Tibial nerve (tissue), 4 donors: ENCODE data around the gene ASXL1.

Experiments used
- CTCF ChIP-seq, 5 experiments: fragments of 200-600 bp in 3 of 5; fragments of 450-650 bp in 2 of 5; sonication (generic) in 3 of 5; IDR thresholded peaks; one replicate each; pipeline ENCODE4 v1.5.1; 2016 to 2019; ENCODE audit warnings: antibody characterized with exemption in 5 of 5, mild to moderate bottlenecking in 3 of 5, moderate library complexity in 2 of 5
- EP300 ChIP-seq, 2 donors: sonication (generic); formaldehyde crosslinking; IDR thresholded peaks; one replicate each; pipeline ENCODE4 v1.6.1; 2017; ENCODE audit warnings: antibody characterized with exemption in 2 of 2, mild to moderate bottlenecking in 1 of 2
- POLR2A ChIP-seq, 2 donors: fragments of 450-650 bp; IDR thresholded peaks; one replicate each; pipeline ENCODE4 v1.6.1; 2017; ENCODE audit warnings: antibody characterized with exemption in 2 of 2, mild to moderate bottlenecking in 2 of 2, moderate library complexity in 2 of 2

- TF ChIP-seq CTCF (IDR thresholded peaks at IDR 0.05), result no peak
- TF ChIP-seq POLR2A (IDR thresholded peaks at IDR 0.05), result no peak
- TF ChIP-seq EP300 (IDR thresholded peaks at IDR 0.05), result no peak
Observed at GRCh38 chr20:32337937-32338661, 20.0 kb upstream of the ASXL1 start.
